A549 treated with ZK216348 at 1 μM for 4 hours (cell line): Measurements from ENCODE around the gene ARHGEF17. TPM values are rescaled to one million over a fixed set of nuclear protein-coding genes. Genes with fewer than 3 reads are reported as not detected.

Experiments
- total RNA-seq: library from RNA; stranded (reverse); fragments of 200-300 nt; extraction: Qiagen RNA extraction; gene quantifications from 5 replicates; pipeline ENCODE4 v1.2.3, GENCODE V29; 2022; ENCODE audit warnings: low read depth

The ARHGEF17 gene
- 5.9 to 15.8 TPM (median 13.9 TPM) in 5 replicates for total RNA-seq

GRCh38 chr11:73308003-73308960, at the start of gene ARHGEF17:
Gene ARHGEF17, plus strand, starts transcription at chr11:73308276. Its CDS starts 363 bp downstream, at chr11:73308639.

GRCh38 chr11:73271936-73272679, 36.0 kb upstream of the ARHGEF17 start, which contains the start of gene P2RY6:
Gene P2RY6, plus strand, starts transcription at chr11:73272338. Its CDS starts 24,181 bp downstream, at chr11:73296519.

DNA sequence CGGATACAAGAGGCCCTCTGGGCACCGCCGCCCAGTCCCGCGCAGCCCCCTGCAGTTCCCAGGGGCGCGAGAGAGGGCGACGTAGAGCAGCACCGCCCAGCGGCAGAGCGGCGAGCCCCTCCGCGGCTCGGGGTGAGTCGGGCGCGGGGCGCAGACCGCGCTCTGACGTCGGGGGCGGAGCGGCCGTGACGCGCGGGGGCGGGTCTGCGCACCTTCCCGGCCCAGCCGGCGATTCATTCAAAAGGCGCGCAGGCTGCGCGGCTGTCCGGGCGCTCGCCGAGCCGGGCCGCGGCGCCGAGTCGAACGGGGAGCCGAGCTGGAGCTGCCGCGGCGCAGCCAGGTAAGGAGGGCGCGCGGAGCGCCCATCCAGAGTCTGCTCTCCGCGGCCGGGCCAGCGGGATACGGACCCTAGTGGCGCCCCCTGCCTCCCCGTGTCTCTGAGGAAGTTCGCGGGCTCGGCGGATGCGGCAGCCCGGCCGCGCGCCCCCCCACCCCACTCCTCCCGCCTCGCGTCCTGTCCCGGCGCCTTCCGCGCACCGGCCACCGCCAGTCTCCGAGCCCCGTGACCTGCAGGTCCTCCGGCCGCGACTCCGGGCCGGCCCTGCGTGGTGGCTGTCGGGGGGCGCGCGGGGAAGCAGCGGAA, 68.2 kb downstream of the ARHGEF17 start, which contains the start of gene RELT:
RELT (plus strand) TSS at position 240 of the 643 bp plus-strand sequence. CDS start 12,738 bp downstream, outside the sequence.

Other genes starting within 250 kb of the ARHGEF17 start
- gene FCHSD2, start 166.0 kb upstream of the ARHGEF17 start, total RNA-seq, result 8.7 to 11.9 TPM (median 9.0 TPM) in 5 replicates
- 7.2 to 15.2 TPM (median 12.8 TPM) in 5 replicates for gene P2RY2, start 90.0 kb upstream of the ARHGEF17 start, total RNA-seq
- gene P2RY6, start 35.9 kb upstream of the ARHGEF17 start, total RNA-seq, result 3.9 to 12.7 TPM (median 8.7 TPM) in 5 replicates
- 5.2 to 8.8 TPM (median 7.7 TPM) in 5 replicates for gene RELT, start 68.1 kb downstream of the ARHGEF17 start, total RNA-seq